Memory B cell (primary cell): ENCODE data around the gene MRRF.
"Not testable (repeated sequence)": the region's sequence is repeated elsewhere in the genome, so short reads cannot be mapped to it uniquely, and the experiment has no call there.

Experiments
- ATAC-seq: fragments of 150-1000 bp; cut with Tn5 transposase; 2 replicates; pipeline ENCODE4 v1.10.0; 2021; ENCODE audit warnings: low read depth, mild to moderate bottlenecking, moderate library complexity
- DNase-seq, 2 donors: peaks; one replicate each; pipeline ENCODE4 v3.0.0; 2022; ENCODE audit warnings: low spot score in 2 of 2
- H3K27ac Mint-ChIP-seq: one replicate; pipeline ENCODE4 v1.8.0; 2022; ENCODE audit warnings: mild to moderate bottlenecking, moderate library complexity, mixed read lengths
- H3K27me3 Mint-ChIP-seq: one replicate; pipeline ENCODE4 v1.8.0; 2022; ENCODE audit warnings: mixed read lengths
- H3K36me3 Mint-ChIP-seq: one replicate; pipeline ENCODE4 v1.8.0; 2022; ENCODE audit warnings: mild to moderate bottlenecking, mixed read lengths
- H3K4me1 Mint-ChIP-seq: one replicate; pipeline ENCODE4 v1.8.0; 2022; ENCODE audit warnings: mixed read lengths
- H3K4me3 Mint-ChIP-seq: one replicate; pipeline ENCODE4 v1.8.0; 2022; ENCODE audit warnings: mild to moderate bottlenecking, moderate library complexity, mixed read lengths
- H3K9me3 Mint-ChIP-seq: one replicate; pipeline ENCODE4 v1.8.0; 2022; ENCODE audit warnings: mixed read lengths

Gene MRRF

GRCh38 chr9:122355336-122355875 is 90.7 kb downstream of the MRRF start:
- no peak overlapping the region for H3K4me3 Mint-ChIP-seq
- ATAC-seq = no peak
- no peak overlapping the region for H3K27ac Mint-ChIP-seq
- H3K9me3 Mint-ChIP-seq = peaks cover 13% of the 10 kb centered on the region
- peaks cover 8% of the 10 kb centered on the region for H3K27me3 Mint-ChIP-seq
- peaks cover 2% of the 10 kb centered on the region for H3K4me1 Mint-ChIP-seq
- H3K36me3 Mint-ChIP-seq = peaks cover 9% of the 10 kb centered on the region
- DNase-seq = no peak

DNA sequence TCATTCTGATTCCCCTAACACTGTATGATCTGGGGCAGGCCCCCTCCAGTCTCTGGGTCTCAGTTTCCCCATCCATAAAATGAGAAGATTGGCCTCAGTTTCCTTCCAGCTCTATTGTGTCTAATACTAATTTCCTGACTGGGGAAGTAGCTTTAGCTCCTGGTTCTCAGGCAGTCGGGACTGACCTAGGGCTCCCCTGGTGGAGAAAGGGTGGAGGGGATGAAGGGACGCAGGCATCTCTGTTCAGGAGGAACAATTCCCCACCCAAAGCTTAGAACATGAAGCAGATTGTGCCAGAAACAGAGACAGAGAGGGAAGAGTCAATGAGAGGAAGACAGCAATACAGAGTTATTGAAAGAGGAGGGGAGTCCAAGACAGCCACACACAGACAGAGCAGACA is 91.9 kb downstream of the MRRF start:
- H3K9me3 Mint-ChIP-seq = peaks cover 13% of the 10 kb centered on the region
- H3K27ac Mint-ChIP-seq = no peak overlapping the region
- no peak for DNase-seq
- peaks cover 6% of the 10 kb centered on the region for H3K27me3 Mint-ChIP-seq
- H3K4me1 Mint-ChIP-seq = no peaks in the 10 kb centered on the region
- no peak for ATAC-seq
- H3K4me3 Mint-ChIP-seq = no peak overlapping the region
- H3K36me3 Mint-ChIP-seq = peaks cover 9% of the 10 kb centered on the region

DNA sequence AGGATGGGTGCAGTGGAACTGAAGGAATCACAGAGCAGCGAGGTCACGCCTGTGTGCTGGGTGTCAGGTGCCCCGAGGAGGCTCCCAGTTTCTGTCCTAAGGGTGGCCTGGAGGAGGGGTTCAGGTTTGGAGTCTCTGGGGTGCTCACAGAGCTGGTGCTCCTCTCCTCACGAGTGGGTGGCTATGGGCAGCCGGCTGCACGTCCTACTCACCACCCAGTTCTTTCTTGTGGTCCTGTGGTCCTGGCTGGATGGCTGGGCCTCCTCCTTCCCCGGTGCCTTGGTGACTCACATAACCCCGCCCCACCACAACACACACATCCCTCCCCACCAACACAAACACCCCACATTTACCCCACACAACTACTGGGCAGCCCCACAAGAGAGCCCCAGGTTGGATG is 96.2 kb downstream of the MRRF start:
- Mint-ChIP-seq H3K27ac (no peak overlapping the region), H3K27me3 (peaks cover 3% of the 10 kb centered on the region), H3K9me3 (peaks cover 10% of the 10 kb centered on the region), H3K4me1 (no peaks in the 10 kb centered on the region), H3K4me3 (no peak overlapping the region), H3K36me3 (peaks cover 8% of the 10 kb centered on the region)
- DNase-seq (no peak), ATAC-seq (no peak)

DNA sequence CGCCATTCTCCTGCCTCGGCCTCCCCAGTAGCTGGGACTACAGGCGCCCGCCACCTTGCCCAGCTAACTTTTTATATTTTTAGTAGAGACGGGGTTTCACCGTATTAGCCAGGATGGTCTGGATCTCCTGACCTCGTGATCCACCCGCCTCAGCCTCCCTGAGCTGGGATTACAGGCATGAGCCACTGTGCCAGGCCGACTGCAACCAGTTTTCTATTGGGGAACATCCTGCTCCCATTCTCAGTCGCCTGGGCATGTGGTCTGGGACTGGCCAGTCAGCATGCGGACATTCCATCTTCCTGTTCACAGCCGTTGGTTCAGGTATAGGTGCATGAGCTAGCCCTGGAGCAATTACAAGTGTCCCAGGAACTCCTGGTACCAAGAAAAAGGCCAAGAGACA is 98.4 kb downstream of the MRRF start:
- not testable (repeated sequence) for H3K27ac Mint-ChIP-seq, H3K4me1 Mint-ChIP-seq, ATAC-seq, H3K4me3 Mint-ChIP-seq, H3K27me3 Mint-ChIP-seq, H3K9me3 Mint-ChIP-seq, DNase-seq, H3K36me3 Mint-ChIP-seq

- DNase-seq (no peak), ATAC-seq (no peak)
- Mint-ChIP-seq H3K4me1 (no peaks in the 10 kb centered on the region), H3K27me3 (no peaks in the 10 kb centered on the region), H3K27ac (no peak overlapping the region), H3K4me3 (no peak overlapping the region), H3K9me3 (peaks cover 3% of the 10 kb centered on the region), H3K36me3 (peaks cover under 1% of the 10 kb centered on the region)
Measured at GRCh38 chr9:122364117-122364782, 99.6 kb downstream of the MRRF start.

- no peaks in the 10 kb centered on the region for H3K27me3 Mint-ChIP-seq
- ATAC-seq (no peak), DNase-seq (no peak)
- peaks cover 2% of the 10 kb centered on the region for H3K9me3 Mint-ChIP-seq
- no peak overlapping the region for H3K4me3 Mint-ChIP-seq
- no peaks in the 10 kb centered on the region for H3K4me1 Mint-ChIP-seq
- H3K27ac Mint-ChIP-seq = no peak overlapping the region
- H3K36me3 Mint-ChIP-seq = no peaks in the 10 kb centered on the region
Measured at GRCh38 chr9:122364783-122365150, 100.1 kb downstream of the MRRF start.

DNA sequence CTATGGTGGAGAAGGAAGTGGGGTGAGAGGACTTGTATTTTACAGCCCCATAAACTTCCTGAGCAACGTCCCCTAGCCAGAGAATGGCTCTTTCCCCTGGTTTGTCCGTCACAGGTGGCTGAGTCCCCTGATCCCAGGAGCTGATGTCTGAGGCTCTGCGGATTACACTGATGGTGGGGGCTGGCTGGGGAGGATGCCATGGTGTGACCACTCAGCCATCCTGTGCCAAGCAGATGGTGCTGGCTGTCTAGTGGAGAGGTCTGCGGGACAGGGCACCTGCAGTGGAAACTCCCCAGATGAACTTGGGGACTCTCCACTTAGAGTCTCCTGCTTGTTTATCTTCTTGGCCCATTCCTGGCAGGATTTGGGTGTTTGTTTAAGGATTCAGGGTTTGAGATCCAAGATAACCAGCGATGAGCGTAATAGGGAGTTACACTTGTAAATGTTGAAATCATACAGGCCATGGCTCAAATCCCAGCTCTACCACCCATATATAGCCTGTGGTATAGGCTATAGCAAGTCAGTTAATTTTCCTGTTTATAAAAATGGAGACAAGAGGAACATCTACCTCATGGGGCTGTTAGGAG is 101.5 kb downstream of the MRRF start:
- ATAC-seq (no peak), DNase-seq (no peak)
- H3K36me3 Mint-ChIP-seq = no peaks in the 10 kb centered on the region
- H3K27ac Mint-ChIP-seq = no peak overlapping the region
- H3K4me1 Mint-ChIP-seq = peaks cover 10% of the 10 kb centered on the region
- no peak overlapping the region for H3K4me3 Mint-ChIP-seq
- H3K9me3 Mint-ChIP-seq = peaks cover 2% of the 10 kb centered on the region
- H3K27me3 Mint-ChIP-seq = no peaks in the 10 kb centered on the region

- H3K4me1 Mint-ChIP-seq = peaks cover 16% of the 10 kb centered on the region
- ATAC-seq = no peak
- no peaks in the 10 kb centered on the region for H3K27me3 Mint-ChIP-seq
- H3K4me3 Mint-ChIP-seq = no peak overlapping the region
- H3K27ac Mint-ChIP-seq = no peak overlapping the region
- DNase-seq = no peak
- H3K9me3 Mint-ChIP-seq = peaks cover 2% of the 10 kb centered on the region
- no peaks in the 10 kb centered on the region for H3K36me3 Mint-ChIP-seq
Measured at GRCh38 chr9:122367065-122367464, 102.4 kb downstream of the MRRF start.

DNA sequence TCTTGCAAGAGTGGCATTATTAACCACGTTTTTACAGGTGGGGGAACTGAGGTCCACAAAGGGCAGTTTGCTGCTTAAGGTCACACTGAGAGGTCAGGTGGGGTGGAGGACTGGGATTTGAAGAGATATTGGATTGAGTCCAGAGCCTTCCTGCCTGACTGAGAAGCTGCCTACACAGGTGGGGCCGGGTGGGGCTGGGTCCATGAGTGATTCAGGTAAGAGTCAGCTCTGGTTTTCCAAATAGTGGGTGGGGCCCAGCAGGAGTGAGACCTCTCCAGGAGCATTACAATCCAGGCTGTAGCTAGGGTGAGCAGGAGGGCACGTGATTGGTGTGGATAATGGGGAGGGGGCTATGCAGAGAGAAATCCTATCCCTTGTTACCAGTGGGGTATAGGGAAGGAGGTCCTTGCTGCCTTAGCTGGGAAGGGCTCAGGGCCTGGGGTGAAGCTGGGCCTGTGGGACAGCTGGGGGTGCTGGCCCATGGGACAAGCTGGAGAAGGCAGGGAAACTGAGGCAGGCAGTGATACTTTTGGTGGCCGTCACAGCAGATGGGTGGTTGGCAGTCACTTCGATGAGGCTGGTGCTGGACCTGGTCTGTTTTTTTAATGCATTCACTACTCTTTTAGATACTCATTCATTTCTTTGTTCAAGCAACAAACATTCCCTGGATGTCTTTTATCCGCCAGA is 103.2 kb downstream of the MRRF start:
- H3K27me3 Mint-ChIP-seq = no peaks in the 10 kb centered on the region
- DNase-seq = no peak
- peaks cover under 1% of the 10 kb centered on the region for H3K36me3 Mint-ChIP-seq
- ATAC-seq = no peak
- peaks cover 19% of the 10 kb centered on the region for H3K4me1 Mint-ChIP-seq
- peaks cover 2% of the 10 kb centered on the region for H3K9me3 Mint-ChIP-seq
- no peak overlapping the region for H3K27ac Mint-ChIP-seq
- H3K4me3 Mint-ChIP-seq = no peak overlapping the region

DNA sequence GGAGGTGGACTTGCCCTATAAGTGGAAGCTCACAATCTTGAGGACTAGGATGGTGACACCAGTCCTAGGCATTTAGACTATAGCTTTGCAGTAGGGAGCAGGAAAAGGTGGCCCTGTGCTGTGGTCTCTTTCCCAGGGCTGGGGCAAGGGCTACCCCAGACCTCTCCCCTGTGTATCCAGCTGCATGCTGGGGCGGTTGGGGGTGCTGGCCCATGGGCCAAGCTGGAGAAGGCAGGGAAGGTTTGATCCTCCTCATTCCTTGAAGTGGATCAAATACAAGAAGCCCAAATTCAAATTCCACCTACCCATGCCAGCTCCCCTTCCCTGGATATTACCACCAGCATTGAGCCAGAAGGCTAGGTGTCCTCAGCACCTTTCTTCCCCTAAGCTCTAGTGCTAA is 104.0 kb downstream of the MRRF start:
- H3K27me3 Mint-ChIP-seq = no peaks in the 10 kb centered on the region
- H3K4me3 Mint-ChIP-seq = no peak overlapping the region
- H3K27ac Mint-ChIP-seq = no peak overlapping the region
- H3K36me3 Mint-ChIP-seq = peaks cover 2% of the 10 kb centered on the region
- H3K4me1 Mint-ChIP-seq = peaks cover 22% of the 10 kb centered on the region
- DNase-seq = no peak
- no peak for ATAC-seq
- peaks cover 2% of the 10 kb centered on the region for H3K9me3 Mint-ChIP-seq

DNA sequence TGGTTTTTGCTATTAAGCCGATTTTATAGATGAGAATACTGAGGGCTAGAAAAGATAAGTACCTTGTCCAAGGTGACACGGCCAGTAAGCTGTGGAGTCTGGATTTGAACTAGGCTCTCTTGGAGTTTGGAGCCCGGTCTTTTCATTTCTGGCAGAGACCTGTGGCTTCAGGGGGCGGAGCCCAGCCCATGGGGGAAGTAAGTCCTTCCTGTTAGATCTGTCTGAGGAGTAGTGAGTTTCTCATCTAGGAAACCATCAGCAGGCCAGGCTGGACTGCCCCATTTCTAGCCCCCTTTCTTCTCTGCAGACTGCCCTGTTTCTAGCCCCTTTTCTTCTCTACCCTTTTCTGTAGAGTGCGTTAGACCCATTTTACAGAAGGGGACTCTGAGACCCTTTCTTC is 105.6 kb downstream of the MRRF start:
- Mint-ChIP-seq H3K36me3 (peaks cover 2% of the 10 kb centered on the region), H3K4me1 (peaks cover 23% of the 10 kb centered on the region), H3K27me3 (no peaks in the 10 kb centered on the region), H3K9me3 (peaks cover 2% of the 10 kb centered on the region), H3K27ac (peak overlapping the region; percentile 87), H3K4me3 (peak overlapping the region; percentile 86)
- DNase-seq = no peak
- ATAC-seq = peak; percentile 42

GRCh38 chr9:122370869-122371755 is 106.4 kb downstream of the MRRF start, which contains the start of gene PTGS1:
PTGS1 (plus strand) TSS chr9:122371024; CDS start chr9:122371085, 61 bp downstream.
- DNase-seq (peak; percentile 28 to 42), ATAC-seq (peak; percentile 80)
- H3K9me3 Mint-ChIP-seq = peaks cover 2% of the 10 kb centered on the region
- peak within 1 kb of the TSS; percentile 87 for H3K27ac Mint-ChIP-seq
- peaks cover 2% of the 10 kb centered on the region for H3K36me3 Mint-ChIP-seq
- peaks cover 29% of the 10 kb centered on the region for H3K4me1 Mint-ChIP-seq
- no peaks in the 10 kb centered on the region for H3K27me3 Mint-ChIP-seq
- peak within 1 kb of the TSS; percentile 86 for H3K4me3 Mint-ChIP-seq

DNA sequence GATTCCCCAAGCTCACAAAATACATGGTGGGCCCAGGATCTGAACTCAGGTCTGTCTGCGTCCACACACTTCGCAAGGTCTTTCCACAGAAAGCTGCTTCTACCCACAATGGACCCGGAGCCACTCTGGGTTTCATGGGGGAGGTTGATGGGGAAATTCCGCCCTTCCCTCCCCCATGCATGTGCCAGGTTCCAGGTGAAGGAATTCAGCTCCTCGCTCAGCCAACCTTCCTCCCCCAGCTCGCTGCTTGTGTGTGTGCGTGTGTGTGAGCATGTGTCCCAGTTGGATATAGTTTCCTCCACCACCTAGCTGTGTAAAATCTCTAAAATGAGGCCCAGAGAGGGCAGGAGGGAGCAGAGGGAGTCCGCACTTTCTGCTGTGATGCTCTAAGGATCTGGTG is 107.2 kb downstream of the MRRF start:
- peaks cover 34% of the 10 kb centered on the region for H3K4me1 Mint-ChIP-seq
- H3K4me3 Mint-ChIP-seq = peak overlapping the region; percentile 48
- peaks cover 2% of the 10 kb centered on the region for H3K36me3 Mint-ChIP-seq
- DNase-seq = no peak
- H3K9me3 Mint-ChIP-seq = peaks cover 2% of the 10 kb centered on the region
- no peak overlapping the region for H3K27ac Mint-ChIP-seq
- H3K27me3 Mint-ChIP-seq = no peaks in the 10 kb centered on the region
- ATAC-seq = no peak
